GM10266 (cell line): Measurements from ENCODE around the gene RICTOR.

Experiments used
- DNase-seq: peaks from one replicate; pipeline ENCODE4 v3.0.0; 2012; ENCODE audit errors: extremely low spot score
- CTCF ChIP-seq: IDR thresholded peaks from 2 replicates; pipeline ENCODE4 v1.5.1; 2012; ENCODE audit warnings: mild to moderate bottlenecking, low read depth; ENCODE audit not compliant: control insufficient read depth, insufficient read depth; ENCODE audit errors: missing control alignments

RICTOR gene

GRCh38 chr5:39076757-39077728 is 2.8 kb upstream of the RICTOR start:
- DNase-seq, result peak; percentile 50
- TF ChIP-seq CTCF, result no peak

- no peak for TF ChIP-seq CTCF
- no peak for DNase-seq
Observed at GRCh38 chr5:39076101-39076756, 2.0 kb upstream of the RICTOR start.

- TF ChIP-seq CTCF, result no peak
- no peak for DNase-seq
Observed at GRCh38 chr5:39073767-39074016, 507 bp downstream of the RICTOR start.

GRCh38 chr5:39072925-39073766 is 1.1 kb downstream of the RICTOR start:
- peak; percentile 73 for DNase-seq
- no peak for TF ChIP-seq CTCF

GRCh38 chr5:39068099-39068498 is 6.1 kb downstream of the RICTOR start:
- no peak for TF ChIP-seq CTCF
- no peak for DNase-seq

- DNase-seq, result no peak
- no peak for TF ChIP-seq CTCF
Observed at GRCh38 chr5:39064450-39064849, 9.7 kb downstream of the RICTOR start.

GRCh38 chr5:39063037-39063436 is 11.2 kb downstream of the RICTOR start:
- no peak for DNase-seq
- TF ChIP-seq CTCF, result no peak
